SK-N-SH (cell line): Measurements from ENCODE around the gene CENPP. TPM values are rescaled to one million over a fixed set of nuclear protein-coding genes. Genes with fewer than 3 reads are reported as not detected.
A peak's percentile ranks its signal among the peaks of the same experiment; 100 is the strongest.

Source experiments
- CTCF ChIA-PET: fragments of 300-600, 350-600 bp; formaldehyde crosslinking; extraction: SDS; loops from one replicate; lab custom pipeline; 2021; lab: Yijun Ruan, JAX
- POLR2A ChIA-PET: fragments of 350-600 bp; sonication (Branson Sonifier 250); formaldehyde crosslinking; extraction: SDS; loops from one replicate; lab custom pipeline; 2020; ENCODE audit warnings: antibody characterized with exemption, inconsistent platforms; lab: Yijun Ruan, JAX
- DNase-seq: peaks from one replicate; pipeline ENCODE4 v3.0.0; 2012
- H2AFZ ChIP-seq: fragments of 200-600 bp; sonication (generic); 2 replicates; pipeline ENCODE4 v1.8.1; 2016; ENCODE audit warnings: antibody characterized with exemption, mild to moderate bottlenecking, low read depth
- H3F3A ChIP-seq: fragments of 200-600 bp; sonication (generic); replicated peaks from 2 replicates; pipeline ENCODE3; 2016; ENCODE audit warnings: antibody characterized with exemption, mild to moderate bottlenecking; ENCODE audit not compliant: insufficient read depth
- H3K27ac ChIP-seq, 2 experiments: fragments of 200-500 bp in 1 of 2; fragments of 200-600 bp in 1 of 2; sonication (Bioruptor generic) in 1 of 2; sonication (generic), shearing (Covaris generic) in 1 of 2; 2 replicates each; pipeline versions ENCODE4 v1.5.1 to v1.6.1; 2014 to 2016; ENCODE audit warnings: low read depth in 2 of 2, inconsistent platforms in 1 of 2, low read length in 1 of 2, mild to moderate bottlenecking in 1 of 2, mixed read lengths in 1 of 2
- H3K27me3 ChIP-seq: fragments of 200-600 bp; sonication (generic), shearing (Covaris generic); 2 replicates; pipeline ENCODE4 v1.6.1; 2016; ENCODE audit warnings: mixed run types; ENCODE audit not compliant: insufficient read depth
- H3K36me3 ChIP-seq, 2 experiments: fragments of 200-500 bp in 1 of 2; fragments of 200-600 bp in 1 of 2; sonication (Bioruptor generic) in 1 of 2; sonication (generic) in 1 of 2; replicated peaks in 1 of 2; 2 replicates each; pipeline versions ENCODE3 to v1.5.1; 2014 to 2016; ENCODE audit warnings: low read length in 1 of 2, mild to moderate bottlenecking in 1 of 2; ENCODE audit not compliant: insufficient read depth in 2 of 2, control insufficient read depth in 1 of 2
- H3K4me1 ChIP-seq, 2 experiments: fragments of 200-500 bp in 1 of 2; fragments of 200-600 bp in 1 of 2; sonication (Bioruptor generic) in 1 of 2; sonication (generic), shearing (Covaris generic) in 1 of 2; 2 replicates each; pipeline versions ENCODE4 v1.5.1 to v1.6.1; 2014 to 2016; ENCODE audit warnings: low read depth in 1 of 2, low read length in 1 of 2, mixed run types in 1 of 2; ENCODE audit not compliant: insufficient read depth in 2 of 2, control insufficient read depth in 1 of 2
- H3K4me2 ChIP-seq: fragments of 200-600 bp; sonication (generic), shearing (Covaris generic); 2 replicates; pipeline ENCODE4 v1.6.1; 2017; ENCODE audit warnings: mixed run types
- H3K4me3 ChIP-seq, 2 experiments: fragments of 200-500 bp in 1 of 2; fragments of 200-600 bp in 1 of 2; sonication (Bioruptor generic) in 1 of 2; sonication (generic), shearing (Covaris generic) in 1 of 2; 2 replicates each; pipeline versions ENCODE4 v1.5.1 to v1.8.1; 2014 to 2016; ENCODE audit warnings: low read depth in 2 of 2, inconsistent platforms in 1 of 2, low read length in 1 of 2, mild to moderate bottlenecking in 1 of 2, mixed read lengths in 1 of 2, moderate library complexity in 1 of 2
- H3K79me2 ChIP-seq: fragments of 200-600 bp; sonication (generic); 2 replicates; pipeline ENCODE4 v1.8.1; 2017; ENCODE audit warnings: mild to moderate bottlenecking; ENCODE audit not compliant: insufficient read depth
- H3K9ac ChIP-seq: fragments of 200-600 bp; sonication (generic); 2 replicates; pipeline ENCODE4 v1.6.1; 2017; ENCODE audit warnings: mixed run types
- H3K9me2 ChIP-seq: fragments of 200-600 bp; sonication (generic); 2 replicates; pipeline ENCODE4 v1.6.1; 2017; ENCODE audit warnings: mixed run types
- H3K9me3 ChIP-seq: fragments of 200-600 bp; sonication (generic); 2 replicates; pipeline ENCODE4 v1.6.1; 2017; ENCODE audit warnings: mixed run types, mild to moderate bottlenecking, moderate library complexity
- H4K20me1 ChIP-seq: fragments of 200-600 bp; sonication (generic); 2 replicates; pipeline ENCODE4 v1.6.1; 2017; ENCODE audit warnings: mild to moderate bottlenecking, mixed run types; ENCODE audit not compliant: insufficient read depth
- ELF1 ChIP-seq: IDR thresholded peaks from 2 replicates; pipeline ENCODE4 v1.4.0; 2012
- FOXM1 ChIP-seq: IDR thresholded peaks from 2 replicates; pipeline ENCODE4 v1.4.0; 2012; ENCODE audit warnings: low read depth, mild to moderate bottlenecking
- GABPA ChIP-seq: IDR thresholded peaks from 2 replicates; pipeline ENCODE4 v1.4.0; 2012; ENCODE audit warnings: low read depth, mild to moderate bottlenecking
- GATA2 ChIP-seq: sonication (generic); formaldehyde crosslinking; IDR thresholded peaks from 2 replicates; pipeline ENCODE4 v1.5.0; 2020; ENCODE audit warnings: mild to moderate bottlenecking, missing genetic modification reagents
- JUND ChIP-seq: IDR thresholded peaks from 2 replicates; pipeline ENCODE4 v1.4.0; 2012
- MEF2A ChIP-seq: IDR thresholded peaks from 2 replicates; pipeline ENCODE4 v1.4.0; 2012; ENCODE audit warnings: low read depth, borderline replicate concordance
- MXI1 ChIP-seq: IDR thresholded peaks from 2 replicates; pipeline ENCODE4 v1.6.1; 2012; ENCODE audit warnings: mild to moderate bottlenecking, low read depth, low read length, improper control_type of control experiment
- RAD21 ChIP-seq: IDR thresholded peaks from 2 replicates; pipeline ENCODE4 v1.6.1; 2012; ENCODE audit warnings: mild to moderate bottlenecking, low read length
- RFX5 ChIP-seq: IDR thresholded peaks from 2 replicates; pipeline ENCODE4 v1.6.1; 2012; ENCODE audit warnings: mild to moderate bottlenecking, improper control_type of control experiment, low read length
- RXRA ChIP-seq: IDR thresholded peaks from 2 replicates; pipeline ENCODE4 v1.4.0; 2012; ENCODE audit warnings: low read depth, mild to moderate bottlenecking, borderline replicate concordance
- SMC3 ChIP-seq: IDR thresholded peaks from 2 replicates; pipeline ENCODE4 v1.6.1; 2012; ENCODE audit warnings: low read depth, low read length, improper control_type of control experiment
- TCF12 ChIP-seq: IDR thresholded peaks from 2 replicates; pipeline ENCODE4 v1.4.0; 2012
- TEAD4 ChIP-seq: IDR thresholded peaks from 2 replicates; pipeline ENCODE4 v1.4.0; 2012; ENCODE audit warnings: mild to moderate bottlenecking, borderline replicate concordance; ENCODE audit not compliant: insufficient read depth
- USF1 ChIP-seq: IDR thresholded peaks from 2 replicates; pipeline ENCODE4 v1.4.0; 2012; ENCODE audit warnings: low read depth, borderline replicate concordance
- ZBTB33 ChIP-seq: IDR thresholded peaks from 2 replicates; pipeline ENCODE4 v1.4.0; 2012; ENCODE audit warnings: low read depth, borderline replicate concordance
- WGBS: methylation state at CpG from one replicate; pipeline ENCODE4 v1.1.6; 2017; ENCODE audit warnings: low lambda C conversion rate; 5-methylcytosine and 5-hydroxymethylcytosine counted together
- polyA plus RNA-seq, 3 experiments: library from polyadenylated mRNA; depleted of rRNA; stranded (reverse); fragments of >200 nt; gene quantifications; 2 replicates each; pipeline ENCODE4 v1.2.3, GENCODE V29; 2012
- TF ChIP-seq, protein P1 (sequence below): fragments of 150-350 bp; IDR thresholded peaks from 2 replicates; pipeline ENCODE4 v1.6.1; 2016; ENCODE audit warnings: mild to moderate bottlenecking, low read depth, low read length
- TF ChIP-seq, protein P2 (sequence below): fragments of 150-350 bp; IDR thresholded peaks from 2 replicates; pipeline ENCODE4 v1.6.1; 2017; ENCODE audit warnings: antibody characterized with exemption, low read length, low read depth, borderline replicate concordance
- TF ChIP-seq, protein P3 (sequence below): IDR thresholded peaks from 2 replicates; pipeline ENCODE4 v1.6.1; 2012; ENCODE audit warnings: mild to moderate bottlenecking, low read depth, low read length, moderate library complexity
- TF ChIP-seq, protein P4 (sequence below): IDR thresholded peaks from 2 replicates; pipeline ENCODE4 v1.4.0; 2012; ENCODE audit warnings: low read depth

The CENPP gene
- polyA plus RNA-seq, 1 of the 3 experiments (the other 2 are of a cell fraction) = 1.3 TPM

GRCh38 chr9:92350740-92351133 is 25.0 kb downstream of the CENPP start:
- Histone ChIP-seq H3K9me3 (peaks cover 2% of the 10 kb centered on the region; the same call in 1 of the 2 replicates), H3K9me2 (no peaks in the 10 kb centered on the region), H3K4me2 (no peak overlapping the region), H3K27me3 (no peaks in the 10 kb centered on the region), H3K79me2 (no peaks in the 10 kb centered on the region), H3K27ac (peak overlapping the region; percentile 64 to 71; a peak in 3 of 4 replicates), H3K4me1 (peaks cover 0 to 14% of the 10 kb centered on the region in 2 experiments; a peak in 2 of 4 replicates), H3F3A (peaks cover 10% of the 10 kb centered on the region), H2AFZ (0 out of 2 replicates have a peak overlapping the region, but pooled peaks have one; percentile 21), H3K9ac (no peak overlapping the region), H3K36me3 (no peaks in the 10 kb centered on the region), H3K4me3 (no peak overlapping the region), H4K20me1 (no peaks in the 10 kb centered on the region)
- TF ChIP-seq SMC3 (no peak), RFX5 (no peak), ZBTB33 (no peak), FOXM1 (no peak)
- ChIA-PET CTCF (no interaction called here), POLR2A (no interaction called here)
- no peak for DNase-seq

GRCh38 chr9:92353051-92353450 is 27.3 kb downstream of the CENPP start:
- no peaks in the 10 kb centered on the region for H3K27me3 ChIP-seq
- TF ChIP-seq, protein P1, sequence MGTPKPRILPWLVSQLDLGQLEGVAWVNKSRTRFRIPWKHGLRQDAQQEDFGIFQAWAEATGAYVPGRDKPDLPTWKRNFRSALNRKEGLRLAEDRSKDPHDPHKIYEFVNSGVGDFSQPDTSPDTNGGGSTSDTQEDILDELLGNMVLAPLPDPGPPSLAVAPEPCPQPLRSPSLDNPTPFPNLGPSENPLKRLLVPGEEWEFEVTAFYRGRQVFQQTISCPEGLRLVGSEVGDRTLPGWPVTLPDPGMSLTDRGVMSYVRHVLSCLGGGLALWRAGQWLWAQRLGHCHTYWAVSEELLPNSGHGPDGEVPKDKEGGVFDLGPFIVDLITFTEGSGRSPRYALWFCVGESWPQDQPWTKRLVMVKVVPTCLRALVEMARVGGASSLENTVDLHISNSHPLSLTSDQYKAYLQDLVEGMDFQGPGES = no peak
- TF ChIP-seq, protein P2, sequence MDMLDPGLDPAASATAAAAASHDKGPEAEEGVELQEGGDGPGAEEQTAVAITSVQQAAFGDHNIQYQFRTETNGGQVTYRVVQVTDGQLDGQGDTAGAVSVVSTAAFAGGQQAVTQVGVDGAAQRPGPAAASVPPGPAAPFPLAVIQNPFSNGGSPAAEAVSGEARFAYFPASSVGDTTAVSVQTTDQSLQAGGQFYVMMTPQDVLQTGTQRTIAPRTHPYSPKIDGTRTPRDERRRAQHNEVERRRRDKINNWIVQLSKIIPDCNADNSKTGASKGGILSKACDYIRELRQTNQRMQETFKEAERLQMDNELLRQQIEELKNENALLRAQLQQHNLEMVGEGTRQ = no peak
- TF ChIP-seq MEF2A (no peak), GABPA (no peak), USF1 (no peak), GATA2 (no peak), SMC3 (no peak), ELF1 (no peak), RXRA (no peak), TCF12 (no peak), TEAD4 (no peak), JUND (no peak), RAD21 (no peak), MXI1 (no peak)
- TF ChIP-seq, protein P3, sequence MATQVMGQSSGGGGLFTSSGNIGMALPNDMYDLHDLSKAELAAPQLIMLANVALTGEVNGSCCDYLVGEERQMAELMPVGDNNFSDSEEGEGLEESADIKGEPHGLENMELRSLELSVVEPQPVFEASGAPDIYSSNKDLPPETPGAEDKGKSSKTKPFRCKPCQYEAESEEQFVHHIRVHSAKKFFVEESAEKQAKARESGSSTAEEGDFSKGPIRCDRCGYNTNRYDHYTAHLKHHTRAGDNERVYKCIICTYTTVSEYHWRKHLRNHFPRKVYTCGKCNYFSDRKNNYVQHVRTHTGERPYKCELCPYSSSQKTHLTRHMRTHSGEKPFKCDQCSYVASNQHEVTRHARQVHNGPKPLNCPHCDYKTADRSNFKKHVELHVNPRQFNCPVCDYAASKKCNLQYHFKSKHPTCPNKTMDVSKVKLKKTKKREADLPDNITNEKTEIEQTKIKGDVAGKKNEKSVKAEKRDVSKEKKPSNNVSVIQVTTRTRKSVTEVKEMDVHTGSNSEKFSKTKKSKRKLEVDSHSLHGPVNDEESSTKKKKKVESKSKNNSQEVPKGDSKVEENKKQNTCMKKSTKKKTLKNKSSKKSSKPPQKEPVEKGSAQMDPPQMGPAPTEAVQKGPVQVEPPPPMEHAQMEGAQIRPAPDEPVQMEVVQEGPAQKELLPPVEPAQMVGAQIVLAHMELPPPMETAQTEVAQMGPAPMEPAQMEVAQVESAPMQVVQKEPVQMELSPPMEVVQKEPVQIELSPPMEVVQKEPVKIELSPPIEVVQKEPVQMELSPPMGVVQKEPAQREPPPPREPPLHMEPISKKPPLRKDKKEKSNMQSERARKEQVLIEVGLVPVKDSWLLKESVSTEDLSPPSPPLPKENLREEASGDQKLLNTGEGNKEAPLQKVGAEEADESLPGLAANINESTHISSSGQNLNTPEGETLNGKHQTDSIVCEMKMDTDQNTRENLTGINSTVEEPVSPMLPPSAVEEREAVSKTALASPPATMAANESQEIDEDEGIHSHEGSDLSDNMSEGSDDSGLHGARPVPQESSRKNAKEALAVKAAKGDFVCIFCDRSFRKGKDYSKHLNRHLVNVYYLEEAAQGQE = no peak
- TF ChIP-seq, protein P4, sequence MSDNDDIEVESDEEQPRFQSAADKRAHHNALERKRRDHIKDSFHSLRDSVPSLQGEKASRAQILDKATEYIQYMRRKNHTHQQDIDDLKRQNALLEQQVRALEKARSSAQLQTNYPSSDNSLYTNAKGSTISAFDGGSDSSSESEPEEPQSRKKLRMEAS = no peak

More at GRCh38 chr9:92353051-92353450, 27.3 kb downstream of the CENPP start:
- H4K20me1 ChIP-seq = no peaks in the 10 kb centered on the region
- H3K9ac ChIP-seq = no peak overlapping the region
- ChIA-PET CTCF (no interaction called here), POLR2A (no interaction called here)
- peaks cover 8% of the 10 kb centered on the region; the same call in 1 of the 2 replicates for H3K9me3 ChIP-seq
- H3K9me2 ChIP-seq = no peaks in the 10 kb centered on the region; the same call in 1 of the 2 replicates
- H3K4me3 ChIP-seq = no peak overlapping the region
- H3K27ac ChIP-seq = no peak overlapping the region
- peaks cover 12% of the 10 kb centered on the region for H3F3A ChIP-seq
- peaks cover 0 to 9% of the 10 kb centered on the region in 2 experiments for H3K36me3 ChIP-seq
- peaks cover 0 to 14% of the 10 kb centered on the region in 2 experiments; a peak in 2 of 4 replicates for H3K4me1 ChIP-seq
- H3K4me2 ChIP-seq = no peak overlapping the region
- DNase-seq = no peak
- H2AFZ ChIP-seq = no peak overlapping the region
- no peaks in the 10 kb centered on the region for H3K79me2 ChIP-seq
- WGBS = 90% methylated on average over 6 of the region's 6 CpGs
